ENCODE measurements around the gene PFKP. TPM values are rescaled to one million over a fixed set of nuclear protein-coding genes. Genes with fewer than 3 reads are reported as not detected.

PFKP gene
- total RNA-seq, 2 experiments from 2014 or later: 217 to 219 TPM

- ATAC-seq (no peak), DNase-seq (no peak)
- Mint-ChIP-seq H3K9me3 (peaks cover 7% of the 10 kb centered on the region), H3K36me3 (ENCODE audit: low read depth) (no peaks in the 10 kb centered on the region), H3K4me1 (ENCODE audit: low read depth) (peaks cover 3% of the 10 kb centered on the region), H3K27ac (no peak overlapping the region), H3K27me3 (peaks cover 21% of the 10 kb centered on the region), H3K4me3 (no peak overlapping the region)
- no peak for TF ChIP-seq CTCF (IDR thresholded peaks at IDR 0.05)
- ChIA-PET POLR2A (no interaction called here), CTCF (no interaction called here)
- intact Hi-C loops (cut with micrococcal nuclease): loop anchor here (5.0 kb wide), 1 partner anchor 108 kb away; no protein-coding TSS in a partner anchor
Measured at GRCh38 chr10:3040069-3040468, 27.3 kb upstream of the PFKP start.

- no peak overlapping the region for H3K4me3 Mint-ChIP-seq
- ChIA-PET POLR2A (no interaction called here), CTCF (interaction anchor here (0.6 to 2.8 kb wide), 6 partner anchors 16 to 178 kb away, joined by 3 to 35 read pairs (median 3); no protein-coding TSS in a partner anchor)
- H3K27me3 Mint-ChIP-seq: peaks cover 11% of the 10 kb centered on the region
- DNase-seq: no peak
- H3K9me3 Mint-ChIP-seq: peaks cover 7% of the 10 kb centered on the region
- intact Hi-C loops (cut with micrococcal nuclease): loop anchor here (5.0 kb wide), 1 partner anchor 110 kb away; no protein-coding TSS in a partner anchor
- no peaks in the 10 kb centered on the region for H3K4me1 Mint-ChIP-seq (ENCODE audit: low read depth)
- no peak for ATAC-seq
- H3K27ac Mint-ChIP-seq: no peak overlapping the region
- no peaks in the 10 kb centered on the region for H3K36me3 Mint-ChIP-seq (ENCODE audit: low read depth)
- no peak for TF ChIP-seq CTCF (IDR thresholded peaks at IDR 0.05)
Measured at GRCh38 chr10:3042589-3042988, 24.8 kb upstream of the PFKP start.

- peak; percentile 74 for ATAC-seq
- POLR2A ChIA-PET: no interaction called here
- intact Hi-C loops (cut with micrococcal nuclease): loop anchor here (5.0 kb wide), 1 partner anchor 111 kb away; no protein-coding TSS in a partner anchor
Measured at GRCh38 chr10:3043512-3044368, 23.6 kb upstream of the PFKP start.

GRCh38 chr10:3045471-3046209 lies 21.7 kb upstream of the PFKP start:
- CTCF ChIA-PET: no interaction called here
- H3K27me3 Mint-ChIP-seq: peaks cover 6% of the 10 kb centered on the region
- POLR2A ChIA-PET: no interaction called here
- no peaks in the 10 kb centered on the region for H3K4me1 Mint-ChIP-seq (ENCODE audit: low read depth)
- ATAC-seq (no peak), DNase-seq (no peak)
- no peaks in the 10 kb centered on the region for H3K9me3 Mint-ChIP-seq
- H3K4me3 Mint-ChIP-seq: no peak overlapping the region
- no peak overlapping the region for H3K27ac Mint-ChIP-seq
- no peaks in the 10 kb centered on the region for H3K36me3 Mint-ChIP-seq (ENCODE audit: low read depth)
- intact Hi-C loops (cut with micrococcal nuclease): no loop called here
- no peak for TF ChIP-seq CTCF (IDR thresholded peaks at IDR 0.05)

More at GRCh38 chr10:3043512-3044368, 23.6 kb upstream of the PFKP start:
- peak; percentile 65 for TF ChIP-seq CTCF (IDR thresholded peaks at IDR 0.05)
- Mint-ChIP-seq H3K4me1 (ENCODE audit: low read depth) (no peaks in the 10 kb centered on the region), H3K27me3 (peaks cover 10% of the 10 kb centered on the region), H3K27ac (no peak overlapping the region), H3K36me3 (ENCODE audit: low read depth) (no peaks in the 10 kb centered on the region), H3K4me3 (no peak overlapping the region), H3K9me3 (peaks cover 4% of the 10 kb centered on the region)
- DNase-seq: peak; percentile 72
- CTCF ChIA-PET: interaction anchor here (0.8 to 2.8 kb wide), 15 partner anchors 10 to 214 kb away, joined by 3 to 35 read pairs (median 4); no protein-coding TSS in a partner anchor

All from activated CD8-positive, alpha-beta T cell treated with anti-CD3 and anti-CD28 coated beads for 36 hours (primary cell).